Natural killer cell (primary cell): Measurements from ENCODE around the gene TMEM145. TPM values are rescaled to one million over a fixed set of nuclear protein-coding genes. Genes with fewer than 3 reads are reported as not detected.
A peak's percentile ranks its signal among the peaks of the same experiment; 100 is the strongest.

Experiments
- ATAC-seq, 3 donors: fragments of 150-1000 bp in 2 of 3; fragments of 200-7000 bp in 1 of 3; cut with Tn5 transposase; 1 replicate in 1 of 3; 2 replicates in 2 of 3; pipeline ENCODE4 v1.10.0; 2021; ENCODE audit warnings: mild to moderate bottlenecking in 2 of 3, moderate library complexity in 2 of 3
- DNase-seq, 2 donors: peaks; one replicate each; pipeline versions ENCODE4 v3.0.0 to v3.0.0-alpha.2; 2013 to 2021; ENCODE audit warnings: mixed read lengths in 1 of 2
- H3K27ac ChIP-seq: one replicate; pipeline ENCODE4 v1.5.1; 2013; ENCODE audit warnings: mild to moderate bottlenecking, low read length
- H3K27me3 ChIP-seq: one replicate; pipeline ENCODE4 v1.6.1; 2013; ENCODE audit warnings: low read length; ENCODE audit not compliant: control insufficient read depth, insufficient read depth
- H3K36me3 ChIP-seq: one replicate; pipeline ENCODE4 v1.6.1; 2013; ENCODE audit warnings: low read length; ENCODE audit not compliant: control insufficient read depth, insufficient read depth
- H3K4me1 ChIP-seq: one replicate; pipeline ENCODE4 v1.6.1; 2013; ENCODE audit warnings: low read length; ENCODE audit not compliant: control insufficient read depth, insufficient read depth
- H3K4me3 ChIP-seq: one replicate; pipeline ENCODE4 v1.5.1; 2013; ENCODE audit warnings: low read length
- H3K9me3 ChIP-seq: one replicate; pipeline ENCODE4 v1.6.1; 2013; ENCODE audit warnings: low read length; ENCODE audit not compliant: control insufficient read depth, insufficient read depth
- H3K27ac Mint-ChIP-seq, 2 donors: one replicate each; pipeline ENCODE4 v1.8.0; 2022; ENCODE audit warnings: mild to moderate bottlenecking in 2 of 2, mixed read lengths in 2 of 2, moderate library complexity in 1 of 2
- H3K27me3 Mint-ChIP-seq, 2 donors: one replicate each; pipeline ENCODE4 v1.8.0; 2022; ENCODE audit warnings: low read depth in 2 of 2, mixed read lengths in 2 of 2
- H3K36me3 Mint-ChIP-seq: one replicate; pipeline ENCODE4 v1.8.0; 2022; ENCODE audit warnings: mixed read lengths
- H3K4me1 Mint-ChIP-seq, 2 donors: one replicate each; pipeline ENCODE4 v1.8.0; 2022; ENCODE audit warnings: mixed read lengths in 2 of 2
- H3K4me3 Mint-ChIP-seq: one replicate; pipeline ENCODE4 v1.8.0; 2022; ENCODE audit warnings: mild to moderate bottlenecking, moderate library complexity, mixed read lengths
- H3K9me3 Mint-ChIP-seq, 2 donors: one replicate each; pipeline ENCODE4 v1.8.0; 2022; ENCODE audit warnings: mixed read lengths in 2 of 2
- CTCF ChIP-seq: fragments of 200-600 bp; IDR thresholded peaks from one replicate; pipeline ENCODE4 v1.8.0; 2022; ENCODE audit warnings: antibody characterized with exemption
- WGBS: methylation state at CpG from one replicate; pipeline ENCODE4 v1.1.7; 2013; ENCODE audit warnings: missing lambda C conversion rate; ENCODE audit not compliant: insufficient coverage; 5-methylcytosine and 5-hydroxymethylcytosine counted together
- intact Hi-C: fragments of 100-400 bp; cut with micrococcal nuclease; formaldehyde crosslinking; loops from one replicate; pipeline ENCODE4 v1.14.2; 2022
- total RNA-seq, 4 donors: library from RNA; stranded (reverse); fragments of 120-200 nt in 1 of 4; gene quantifications; one replicate each; pipeline versions ENCODE4 v1.2.3 to v1.2.4, GENCODE V29; 2013 to 2022

Gene TMEM145
- total RNA-seq, 3 donors from 2014 or later (not counting 1 experiment from before 2014, with no cell fraction given): not detected

- no peaks in the 10 kb centered on the region for H3K27me3 Mint-ChIP-seq
- no peaks in the 10 kb centered on the region for H3K36me3 Mint-ChIP-seq
- intact Hi-C loops: loop anchor here (2.0 to 5.0 kb wide), 2 partner anchors 64 to 79 kb away; partner anchors contain the start of gene DEDD2
- H3K9me3 Mint-ChIP-seq: no peaks in the 10 kb centered on the region
- no peak for TF ChIP-seq CTCF
- Histone ChIP-seq H3K27ac (peak overlapping the region; percentile 99), H3K9me3 (no peaks in the 10 kb centered on the region), H3K4me1 (peaks cover 75% of the 10 kb centered on the region), H3K4me3 (no peak overlapping the region), H3K36me3 (peaks cover under 1% of the 10 kb centered on the region), H3K27me3 (no peaks in the 10 kb centered on the region)
- H3K27ac Mint-ChIP-seq: no peak overlapping the region
- 17% methylated on average over 25 of the region's 25 CpGs for WGBS
- peaks cover 33 to 39% of the 10 kb centered on the region in 2 donors for H3K4me1 Mint-ChIP-seq
- ATAC-seq (no peak), DNase-seq (peak in 1 of 2 donors; percentile 53)
- peak overlapping the region; percentile 83 for H3K4me3 Mint-ChIP-seq
Observed at GRCh38 chr19:42281146-42281826, 31.8 kb upstream of the TMEM145 start.

GRCh38 chr19:42281827-42282762, 31.0 kb upstream of the TMEM145 start:
- Mint-ChIP-seq H3K27ac (no peak overlapping the region), H3K9me3 (no peaks in the 10 kb centered on the region), H3K4me3 (peak overlapping the region; percentile 83), H3K36me3 (no peaks in the 10 kb centered on the region), H3K27me3 (no peaks in the 10 kb centered on the region), H3K4me1 (peaks cover 31 to 38% of the 10 kb centered on the region in 2 donors)
- no peak for ATAC-seq
- no peak overlapping the region for H3K4me3 ChIP-seq
- H3K4me1 ChIP-seq: peaks cover 71% of the 10 kb centered on the region
- no peaks in the 10 kb centered on the region for H3K27me3 ChIP-seq
- intact Hi-C loops: loop anchor here (2.0 to 5.0 kb wide), 3 partner anchors 65 to 149 kb away; partner anchors contain the start of genes DEDD2 and POU2F2
- H3K36me3 ChIP-seq: peaks cover 4% of the 10 kb centered on the region
- DNase-seq: no peak
- no peak for TF ChIP-seq CTCF
- peak overlapping the region; percentile 99 for H3K27ac ChIP-seq
- 38% methylated on average over 7 of the region's 7 CpGs for WGBS
- H3K9me3 ChIP-seq: no peaks in the 10 kb centered on the region

GRCh38 chr19:42282819-42283187, 30.3 kb upstream of the TMEM145 start:
- peak; percentile 43 to 70 for DNase-seq
- H3K9me3 ChIP-seq: no peaks in the 10 kb centered on the region
- H3K9me3 Mint-ChIP-seq: no peaks in the 10 kb centered on the region
- WGBS: 28% methylated on average over 3 of the region's 4 CpGs
- peaks cover 71% of the 10 kb centered on the region for H3K4me1 ChIP-seq
- intact Hi-C loops: loop anchor here (1.0 to 5.0 kb wide), 5 partner anchors 15 to 150 kb away; partner anchors contain the start of genes GSK3A, MEGF8 and POU2F2
- peaks cover 31 to 38% of the 10 kb centered on the region in 2 donors for H3K4me1 Mint-ChIP-seq
- H3K36me3 Mint-ChIP-seq: no peaks in the 10 kb centered on the region
- no peak overlapping the region for H3K4me3 ChIP-seq
- no peaks in the 10 kb centered on the region for H3K27me3 Mint-ChIP-seq
- H3K27me3 ChIP-seq: no peaks in the 10 kb centered on the region
- H3K27ac Mint-ChIP-seq: no peak overlapping the region
- no peak for ATAC-seq
- no peak for TF ChIP-seq CTCF
- peaks cover 11% of the 10 kb centered on the region for H3K36me3 ChIP-seq
- H3K27ac ChIP-seq: peak overlapping the region; percentile 99
- H3K4me3 Mint-ChIP-seq: peak overlapping the region; percentile 83
